HepG2 (cell line): ENCODE data around the gene UBAC2. TPM values are rescaled to one million over a fixed set of nuclear protein-coding genes. Genes with fewer than 3 reads are reported as not detected.

Source experiments
- ATAC-seq: fragments of 200-7000 bp; cut with Tn5 transposase; 3 replicates; pipeline ENCODE4 v1.9.1; 2020; ENCODE audit warnings: mild to moderate bottlenecking, moderate library complexity
- BruUV-seq: library from RNA; stranded (reverse); fragments of 400-500 nt; replicated peaks from 2 replicates; lab custom pipeline; 2021; lab: Mats Ljungman, UMichigan
- CTCF ChIA-PET: fragments of 300-600 bp; formaldehyde crosslinking; extraction: SDS; loops from one replicate; lab custom pipeline; 2021; ENCODE audit warnings: low total read pairs, inconsistent platforms, low intra/inter-chr PET ratio; lab: Yijun Ruan, JAX
- POLR2A ChIA-PET: fragments of 350-600 bp; sonication (Branson Sonifier 250); formaldehyde crosslinking; loops from one replicate; lab custom pipeline; 2020; ENCODE audit warnings: antibody characterized with exemption, inconsistent platforms; lab: Yijun Ruan, JAX
- DNase-seq: peaks from one replicate; pipeline ENCODE4 v3.0.0-alpha.2; 2015; ENCODE audit warnings: low spot score
- FAIRE-seq: peaks from 3 replicates; lab custom pipeline; 2011; peaks lifted over from hg19 to GRCh38; lab: Jason Lieb, UNC
- H2AFZ ChIP-seq: one replicate; pipeline ENCODE4 v1.6.1; 2011; ENCODE audit warnings: low read length, inconsistent platforms
- H3K27ac ChIP-seq: fragments of 300-600 bp; 3 replicates; pipeline ENCODE4 v1.8.0; 2011; ENCODE audit warnings: mixed run types, mild to moderate bottlenecking, mixed read lengths, low read length, inconsistent platforms; ENCODE audit not compliant: insufficient read depth; ENCODE audit errors: extremely low read length
- H3K27me3 ChIP-seq, 2 experiments: fragments of 200-600 bp in 1 of 2; 2 replicates in 1 of 2; 3 replicates in 1 of 2; pipeline versions ENCODE4 v1.6.0 to v1.8.0; 2011; ENCODE audit warnings: low read length in 2 of 2, mild to moderate bottlenecking in 2 of 2, moderate library complexity in 2 of 2, inconsistent platforms in 1 of 2; ENCODE audit not compliant: insufficient read depth in 2 of 2, control insufficient read depth in 1 of 2
- H3K36me3 ChIP-seq, 2 experiments: fragments of 200-600 bp in 1 of 2; replicated peaks in 1 of 2; 2 replicates in 1 of 2; 3 replicates in 1 of 2; pipeline versions ENCODE4 v1.5.1 to v1.8.0; 2011; ENCODE audit warnings: low read length in 2 of 2, inconsistent platforms in 1 of 2; ENCODE audit not compliant: insufficient read depth in 2 of 2, control insufficient read depth in 1 of 2
- H3K4me1 ChIP-seq: 2 replicates; pipeline ENCODE4 v1.5.1; 2012; ENCODE audit warnings: low read length, inconsistent platforms; ENCODE audit not compliant: insufficient read depth
- H3K4me2 ChIP-seq: 2 replicates; pipeline ENCODE4 v1.6.0; 2011; ENCODE audit warnings: low read depth, low read length, inconsistent platforms
- H3K4me3 ChIP-seq, 3 experiments: fragments of 200-600 bp in 1 of 3; sonication (generic), shearing (Covaris generic) in 1 of 3; replicated peaks in 1 of 3; 2 replicates each; pipeline ENCODE4 v1.5.1; 2011 to 2016; ENCODE audit warnings: low read length in 3 of 3, inconsistent platforms in 2 of 3, low read depth in 2 of 3, mild to moderate bottlenecking in 2 of 3, control low read depth in 1 of 3, mixed read lengths in 1 of 3; ENCODE audit not compliant: insufficient read depth in 1 of 3
- H3K79me2 ChIP-seq: one replicate; pipeline ENCODE4 v1.6.1; 2011; ENCODE audit warnings: low read length, inconsistent platforms; ENCODE audit not compliant: insufficient read depth
- H3K9ac ChIP-seq: 2 replicates; pipeline ENCODE4 v1.6.0; 2011; ENCODE audit warnings: mild to moderate bottlenecking, low read depth, low read length, inconsistent platforms; ENCODE audit not compliant: insufficient read depth
- H3K9me3 ChIP-seq: 2 replicates; pipeline ENCODE4 v1.5.1; 2012; ENCODE audit warnings: mild to moderate bottlenecking, low read length
- H4K20me1 ChIP-seq: 2 replicates; pipeline ENCODE4 v1.6.0; 2011; ENCODE audit warnings: inconsistent platforms, mild to moderate bottlenecking, low read length, moderate library complexity; ENCODE audit not compliant: insufficient read depth
- ATF1 ChIP-seq: IDR thresholded peaks from 2 replicates; pipeline ENCODE4 v1.6.1; 2016; ENCODE audit warnings: mild to moderate bottlenecking, control low read depth
- ATM ChIP-seq: fragments of 450-650 bp; IDR thresholded peaks from 2 replicates; pipeline ENCODE4 v1.7.1; 2017; ENCODE audit warnings: mild to moderate bottlenecking, borderline replicate concordance
- CHD4 ChIP-seq: fragments of 200-600 bp; sonication (generic); IDR thresholded peaks from 2 replicates; pipeline ENCODE4 v1.7.0; 2017; ENCODE audit warnings: mild to moderate bottlenecking, low read length, borderline replicate concordance
- EED ChIP-seq: sonication (generic); formaldehyde crosslinking; IDR thresholded peaks from 2 replicates; pipeline ENCODE4 v1.5.0; 2020; ENCODE audit warnings: mild to moderate bottlenecking, missing genetic modification reagents
- MAFG ChIP-seq: sonication (generic); formaldehyde crosslinking; IDR thresholded peaks from 2 replicates; pipeline ENCODE4 v1.5.1; 2020; ENCODE audit warnings: mild to moderate bottlenecking, missing genetic modification reagents
- NCOA2 ChIP-seq: sonication (generic); formaldehyde crosslinking; IDR thresholded peaks from 2 replicates; pipeline ENCODE4 v1.8.0; 2022; ENCODE audit warnings: inconsistent platforms
- ZNF569 ChIP-seq: sonication (generic); formaldehyde crosslinking; IDR thresholded peaks from 2 replicates; pipeline ENCODE4 v1.5.0; 2020; ENCODE audit warnings: mild to moderate bottlenecking, missing genetic modification reagents, moderate library complexity, borderline replicate concordance
- ZNF607 ChIP-seq: sonication (generic); formaldehyde crosslinking; IDR thresholded peaks from 2 replicates; pipeline ENCODE4 v1.5.1; 2020; ENCODE audit warnings: missing genetic modification reagents, mild to moderate bottlenecking, borderline replicate concordance
- ZNF691 ChIP-seq: sonication (generic); formaldehyde crosslinking; IDR thresholded peaks from 2 replicates; pipeline ENCODE4 v1.4.0; 2020; ENCODE audit warnings: missing genetic modification reagents, low read depth, mild to moderate bottlenecking, borderline replicate concordance
- ZNF841 ChIP-seq: sonication (generic); formaldehyde crosslinking; IDR thresholded peaks from 2 replicates; pipeline ENCODE4 v1.8.1; 2023; ENCODE audit warnings: missing genetic modification reagents, borderline replicate concordance
- ZNF883 ChIP-seq: sonication (generic); formaldehyde crosslinking; IDR thresholded peaks from 2 replicates; pipeline ENCODE4 v1.5.1; 2020; ENCODE audit warnings: mild to moderate bottlenecking, missing genetic modification reagents; ENCODE audit errors: not compliant biosample characterization
- WGBS: methylation state at CpG from one replicate; pipeline ENCODE4 v1.1.6; 2017; ENCODE audit warnings: low lambda C conversion rate; 5-methylcytosine and 5-hydroxymethylcytosine counted together
- in situ Hi-C: cut with HindIII; loops from 2 replicates; pipeline ENCODE4 v1.10.0; 2017; ENCODE audit warnings: low pct_unique_long_range_greater_than_20kb; ENCODE audit not compliant: extremely low pct_ligation_motif_present
- intact Hi-C: fragments of 100-400 bp; cut with micrococcal nuclease; formaldehyde crosslinking; loops from one replicate; pipeline ENCODE4 v1.10.0; 2022; ENCODE audit not compliant: unreplicated experiment
- polyA plus RNA-seq, 8 experiments: library from polyadenylated mRNA; depleted of rRNA in 3 of 8; stranded (reverse) in 7 of 8; unstranded in 1 of 8; fragments of >200 nt; fragmentation: Illumina TruSeq in 4 of 8; extraction: Trizol in 4 of 8; gene quantifications; 2 replicates each; pipeline versions ENCODE4 v1.2.1 to v1.2.3, GENCODE V29; 2011 to 2016; ENCODE audit warnings: low read depth in 4 of 8, missing spikeins in 1 of 8, mixed read lengths in 1 of 8; ENCODE audit not compliant: insufficient read depth in 1 of 8
- total RNA-seq, 5 experiments: library from RNA; depleted of rRNA; stranded (reverse); fragments of >200 nt; fragmentation: Illumina TruSeq; extraction: Trizol; gene quantifications; 2 replicates each; pipeline ENCODE4 v1.2.3, GENCODE V29; 2016; ENCODE audit warnings: low read depth in 1 of 5
- TF ChIP-seq, protein P1 (sequence below): sonication (generic); formaldehyde crosslinking; IDR thresholded peaks from 2 replicates; pipeline ENCODE4 v1.5.0; 2020; ENCODE audit warnings: missing genetic modification reagents
- TF ChIP-seq, protein P2 (sequence below): sonication (generic); formaldehyde crosslinking; IDR thresholded peaks from 2 replicates; pipeline ENCODE4 v1.5.0; 2020; ENCODE audit warnings: missing genetic modification reagents
- TF ChIP-seq, protein P3 (sequence below): sonication (generic); formaldehyde crosslinking; IDR thresholded peaks from 2 replicates; pipeline ENCODE4 v1.4.0; 2020; ENCODE audit warnings: missing genetic modification reagents, borderline replicate concordance
- TF ChIP-seq, protein P4 (sequence below): sonication (generic); formaldehyde crosslinking; IDR thresholded peaks from 2 replicates; pipeline ENCODE4 v1.9.0; 2021; ENCODE audit warnings: missing genetic modification reagents, borderline replicate concordance

UBAC2 gene
- total and polyA plus RNA-seq, 2 of the 13 experiments (the other 11 are each of a cell fraction or from before 2014, with no cell fraction given) = 61.3 to 80.8 TPM

DNA sequence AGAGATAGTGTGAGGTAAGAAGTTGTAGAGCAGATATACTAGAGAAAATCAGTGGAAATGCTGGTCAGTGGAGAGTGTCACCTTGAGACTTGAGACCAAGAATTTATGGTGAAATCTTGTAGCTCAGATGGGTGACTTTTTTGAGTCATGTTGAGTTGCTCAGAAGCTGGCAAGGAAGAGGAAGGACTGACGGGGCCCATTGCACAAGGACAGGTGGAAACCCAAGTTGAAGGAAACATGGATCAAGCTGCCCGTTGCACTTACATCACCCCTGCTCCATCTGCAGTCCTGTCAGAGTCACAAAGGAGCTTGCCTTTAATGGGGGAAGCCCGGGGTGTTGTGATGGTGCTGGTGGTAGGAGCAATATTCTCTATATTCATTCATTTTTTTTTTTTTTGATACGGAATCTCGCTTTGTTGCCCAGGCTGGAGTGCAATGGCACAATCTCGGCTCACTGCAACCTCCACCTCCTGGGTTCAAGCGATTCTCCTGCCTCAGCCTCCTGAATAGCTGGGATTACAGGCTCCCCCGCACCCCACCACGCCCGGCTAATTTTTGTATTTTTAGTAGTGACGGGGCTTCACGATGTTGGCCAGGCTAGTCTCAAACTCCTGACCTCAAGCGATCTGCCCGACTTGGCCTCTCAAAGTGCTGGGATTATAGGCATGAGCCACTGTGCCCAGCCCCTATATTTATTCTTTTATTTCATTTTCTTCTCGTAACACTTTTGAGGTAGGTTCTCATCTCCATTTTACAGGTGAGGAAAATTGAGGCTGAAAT is 27.4 kb downstream of the UBAC2 start:
- Histone ChIP-seq H3K9ac (no peak overlapping the region), H2AFZ (no peak overlapping the region), H3K4me2 (no peak overlapping the region), H3K36me3 (peaks cover 0 to 4% of the 10 kb centered on the region in 2 experiments; a peak in 1 of 5 replicates), H4K20me1 (peaks cover 14% of the 10 kb centered on the region), H3K27ac (no peak overlapping the region), H3K27me3 (no peaks in the 10 kb centered on the region), H3K4me3 (no peak overlapping the region), H3K9me3 (no peaks in the 10 kb centered on the region), H3K4me1 (peaks cover 18% of the 10 kb centered on the region), H3K79me2 (peaks cover 78% of the 10 kb centered on the region)
- no peak for FAIRE-seq
- intact Hi-C loops (no loop called here), in situ Hi-C loops (no loop called here)
- whole genome bisulfite sequencing = 97% methylated on average over 14 of the region's 15 CpGs
- no peak for DNase-seq
- CTCF ChIA-PET = no interaction called here
- ATAC-seq = no peak
- no TSS peak for BruUV-seq
- POLR2A ChIA-PET = no interaction called here
- TF ChIP-seq NCOA2 (CRISPR knock-in tag) (no peak), ZNF691 (CRISPR knock-in tag) (no peak), ZNF883 (no peak), ZNF569 (no peak), ATF1 (no peak), EED (CRISPR knock-in tag) (no peak), ZNF841 (CRISPR knock-in tag) (no peak), ATM (no peak), MAFG (no peak), CHD4 (no peak), ZNF607 (CRISPR knock-in tag) (no peak)
- TF ChIP-seq, protein P1, sequence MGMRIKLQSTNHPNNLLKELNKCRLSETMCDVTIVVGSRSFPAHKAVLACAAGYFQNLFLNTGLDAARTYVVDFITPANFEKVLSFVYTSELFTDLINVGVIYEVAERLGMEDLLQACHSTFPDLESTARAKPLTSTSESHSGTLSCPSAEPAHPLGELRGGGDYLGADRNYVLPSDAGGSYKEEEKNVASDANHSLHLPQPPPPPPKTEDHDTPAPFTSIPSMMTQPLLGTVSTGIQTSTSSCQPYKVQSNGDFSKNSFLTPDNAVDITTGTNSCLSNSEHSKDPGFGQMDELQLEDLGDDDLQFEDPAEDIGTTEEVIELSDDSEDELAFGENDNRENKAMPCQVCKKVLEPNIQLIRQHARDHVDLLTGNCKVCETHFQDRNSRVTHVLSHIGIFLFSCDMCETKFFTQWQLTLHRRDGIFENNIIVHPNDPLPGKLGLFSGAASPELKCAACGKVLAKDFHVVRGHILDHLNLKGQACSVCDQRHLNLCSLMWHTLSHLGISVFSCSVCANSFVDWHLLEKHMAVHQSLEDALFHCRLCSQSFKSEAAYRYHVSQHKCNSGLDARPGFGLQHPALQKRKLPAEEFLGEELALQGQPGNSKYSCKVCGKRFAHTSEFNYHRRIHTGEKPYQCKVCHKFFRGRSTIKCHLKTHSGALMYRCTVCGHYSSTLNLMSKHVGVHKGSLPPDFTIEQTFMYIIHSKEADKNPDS (CRISPR knock-in tag) = no peak
- TF ChIP-seq, protein P2, sequence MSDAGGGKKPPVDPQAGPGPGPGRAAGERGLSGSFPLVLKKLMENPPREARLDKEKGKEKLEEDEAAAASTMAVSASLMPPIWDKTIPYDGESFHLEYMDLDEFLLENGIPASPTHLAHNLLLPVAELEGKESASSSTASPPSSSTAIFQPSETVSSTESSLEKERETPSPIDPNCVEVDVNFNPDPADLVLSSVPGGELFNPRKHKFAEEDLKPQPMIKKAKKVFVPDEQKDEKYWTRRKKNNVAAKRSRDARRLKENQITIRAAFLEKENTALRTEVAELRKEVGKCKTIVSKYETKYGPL (CRISPR knock-in tag) = no peak
- TF ChIP-seq, protein P3, sequence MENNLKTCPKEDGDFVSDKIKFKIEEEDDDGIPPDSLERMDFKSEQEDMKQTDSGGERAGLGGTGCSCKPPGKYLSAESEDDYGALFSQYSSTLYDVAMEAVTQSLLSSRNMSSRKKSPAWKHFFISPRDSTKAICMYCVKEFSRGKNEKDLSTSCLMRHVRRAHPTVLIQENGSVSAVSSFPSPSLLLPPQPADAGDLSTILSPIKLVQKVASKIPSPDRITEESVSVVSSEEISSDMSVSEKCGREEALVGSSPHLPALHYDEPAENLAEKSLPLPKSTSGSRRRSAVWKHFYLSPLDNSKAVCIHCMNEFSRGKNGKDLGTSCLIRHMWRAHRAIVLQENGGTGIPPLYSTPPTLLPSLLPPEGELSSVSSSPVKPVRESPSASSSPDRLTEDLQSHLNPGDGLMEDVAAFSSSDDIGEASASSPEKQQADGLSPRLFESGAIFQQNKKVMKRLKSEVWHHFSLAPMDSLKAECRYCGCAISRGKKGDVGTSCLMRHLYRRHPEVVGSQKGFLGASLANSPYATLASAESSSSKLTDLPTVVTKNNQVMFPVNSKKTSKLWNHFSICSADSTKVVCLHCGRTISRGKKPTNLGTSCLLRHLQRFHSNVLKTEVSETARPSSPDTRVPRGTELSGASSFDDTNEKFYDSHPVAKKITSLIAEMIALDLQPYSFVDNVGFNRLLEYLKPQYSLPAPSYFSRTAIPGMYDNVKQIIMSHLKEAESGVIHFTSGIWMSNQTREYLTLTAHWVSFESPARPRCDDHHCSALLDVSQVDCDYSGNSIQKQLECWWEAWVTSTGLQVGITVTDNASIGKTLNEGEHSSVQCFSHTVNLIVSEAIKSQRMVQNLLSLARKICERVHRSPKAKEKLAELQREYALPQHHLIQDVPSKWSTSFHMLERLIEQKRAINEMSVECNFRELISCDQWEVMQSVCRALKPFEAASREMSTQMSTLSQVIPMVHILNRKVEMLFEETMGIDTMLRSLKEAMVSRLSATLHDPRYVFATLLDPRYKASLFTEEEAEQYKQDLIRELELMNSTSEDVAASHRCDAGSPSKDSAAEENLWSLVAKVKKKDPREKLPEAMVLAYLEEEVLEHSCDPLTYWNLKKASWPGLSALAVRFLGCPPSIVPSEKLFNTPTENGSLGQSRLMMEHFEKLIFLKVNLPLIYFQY (CRISPR knock-in tag) = no peak
- TF ChIP-seq, protein P4, sequence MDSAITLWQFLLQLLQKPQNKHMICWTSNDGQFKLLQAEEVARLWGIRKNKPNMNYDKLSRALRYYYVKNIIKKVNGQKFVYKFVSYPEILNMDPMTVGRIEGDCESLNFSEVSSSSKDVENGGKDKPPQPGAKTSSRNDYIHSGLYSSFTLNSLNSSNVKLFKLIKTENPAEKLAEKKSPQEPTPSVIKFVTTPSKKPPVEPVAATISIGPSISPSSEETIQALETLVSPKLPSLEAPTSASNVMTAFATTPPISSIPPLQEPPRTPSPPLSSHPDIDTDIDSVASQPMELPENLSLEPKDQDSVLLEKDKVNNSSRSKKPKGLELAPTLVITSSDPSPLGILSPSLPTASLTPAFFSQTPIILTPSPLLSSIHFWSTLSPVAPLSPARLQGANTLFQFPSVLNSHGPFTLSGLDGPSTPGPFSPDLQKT = no peak
